ENCODE data around the gene MFSD6.
A peak's percentile ranks its signal among the peaks of the same experiment; 100 is the strongest.
"Not testable (repeated sequence)": the region's sequence is repeated elsewhere in the genome, so short reads cannot be mapped to it uniquely, and the experiment has no call there.

The MFSD6 gene

DNA sequence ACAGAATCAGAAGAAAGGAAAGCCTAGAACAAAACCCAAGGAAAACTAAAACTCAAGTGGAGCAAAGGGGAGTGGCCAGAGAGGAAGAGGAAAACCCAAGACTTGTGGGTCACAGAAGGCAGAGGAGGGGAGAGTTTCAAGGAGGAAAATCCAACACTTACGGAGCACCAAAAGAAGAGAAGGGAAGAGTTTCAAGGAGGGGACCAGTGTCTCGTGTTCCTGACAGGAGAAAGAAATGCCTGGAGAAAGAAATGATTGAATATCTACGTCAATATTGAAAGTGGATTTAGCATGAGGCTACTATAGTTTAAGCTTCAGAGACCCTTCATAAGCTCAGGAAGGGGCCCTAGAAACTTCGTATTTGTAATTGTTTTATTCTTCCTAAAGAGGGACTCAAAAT lies 1.4 kb upstream of the MFSD6 start:
- DNase-seq: no peak

DNA sequence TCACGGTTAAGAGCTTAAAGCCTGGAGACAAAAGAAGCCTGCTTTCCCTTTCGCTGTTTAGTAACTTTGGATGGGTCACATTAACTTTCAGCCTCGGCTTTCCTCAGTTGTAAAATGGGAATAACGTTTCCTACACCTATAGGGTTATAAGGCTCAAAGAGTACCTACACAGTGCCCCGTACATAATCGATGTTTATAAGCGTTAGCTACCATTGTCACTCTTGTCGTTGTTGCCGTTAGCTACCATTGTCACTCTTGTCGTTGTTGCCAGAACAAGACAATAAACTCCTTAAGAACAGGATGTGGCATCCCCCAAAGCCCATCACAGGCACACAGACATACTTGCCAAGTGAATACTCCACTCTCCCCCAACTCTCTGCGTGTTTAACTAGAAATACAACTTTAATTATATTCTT lies 901 bp upstream of the MFSD6 start:
- no peak for DNase-seq

DNA sequence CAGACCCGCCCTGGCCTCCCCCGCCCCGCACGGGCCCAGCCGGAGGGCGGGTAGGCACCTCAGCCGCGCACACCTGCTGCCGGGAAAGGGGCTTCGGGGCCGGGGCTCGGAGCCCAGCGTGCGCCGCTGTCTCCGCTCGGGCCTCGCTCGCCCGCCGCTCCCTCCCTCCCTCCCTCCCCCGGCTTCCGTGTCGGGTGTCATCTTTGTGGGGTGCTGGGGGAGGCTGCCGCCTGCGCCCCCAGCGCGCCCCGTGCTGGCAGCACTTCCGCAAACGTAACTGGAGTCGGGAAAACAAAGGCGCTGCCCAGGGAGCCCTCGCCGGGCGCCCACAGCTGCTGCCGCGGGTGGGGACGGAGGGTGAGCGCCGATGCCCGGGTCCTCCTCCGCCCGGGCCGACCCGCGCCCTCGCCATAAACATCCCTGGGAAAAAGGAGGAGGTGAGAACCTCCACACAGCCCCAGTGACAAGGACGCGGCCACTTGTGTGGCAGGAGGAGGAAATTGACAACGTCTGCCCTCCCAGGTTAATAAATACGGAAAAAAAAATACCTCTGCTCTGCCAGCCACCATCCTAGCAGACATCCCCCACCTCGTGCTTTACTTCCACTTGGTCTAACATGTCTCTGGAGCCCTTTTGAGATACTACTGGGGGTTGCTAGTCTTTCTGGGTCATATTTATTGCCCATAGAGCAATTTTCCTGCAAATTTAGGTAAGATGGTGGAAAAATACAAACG lies 550 bp downstream of the MFSD6 start:
- no peak for DNase-seq

DNA sequence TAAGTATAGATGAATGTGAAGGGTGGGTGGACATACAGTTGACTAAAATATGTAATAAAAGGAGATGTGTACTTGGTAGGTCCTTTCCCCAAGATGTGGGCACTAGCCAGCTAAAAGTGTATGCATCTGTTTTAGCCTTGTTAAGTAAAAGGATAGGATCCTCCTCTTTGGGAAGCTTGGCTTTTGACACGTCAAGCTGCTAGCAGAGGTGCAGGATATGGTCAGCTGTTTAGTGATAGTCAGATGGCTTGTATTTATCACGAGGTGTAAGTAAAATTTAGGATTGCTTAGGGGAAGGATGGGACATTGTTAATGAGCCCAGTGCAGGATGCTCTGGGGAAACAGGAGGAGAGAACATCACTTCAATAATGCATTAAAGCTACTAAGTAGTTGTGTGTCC lies 1.5 kb downstream of the MFSD6 start:
- DNase-seq: no peak

DNA sequence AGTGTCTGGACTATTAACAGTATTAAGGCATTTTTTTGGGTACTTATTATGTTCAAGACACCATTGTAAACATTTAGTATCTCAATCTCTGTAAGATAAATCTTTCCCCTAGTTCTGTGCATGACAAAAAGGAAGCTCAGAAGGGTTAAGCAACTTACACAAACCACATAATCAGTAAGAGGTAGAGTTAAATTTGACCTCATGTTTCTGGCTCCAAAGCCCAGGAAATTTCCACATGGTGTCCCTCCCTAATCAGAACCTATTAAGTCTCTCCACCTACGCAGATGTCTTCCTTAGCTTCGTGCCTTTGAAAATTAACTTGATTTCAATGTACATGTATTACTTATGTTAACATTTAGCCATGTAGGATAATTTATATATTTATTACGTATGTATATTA lies 2.0 kb downstream of the MFSD6 start:
- no peak for DNase-seq

DNA sequence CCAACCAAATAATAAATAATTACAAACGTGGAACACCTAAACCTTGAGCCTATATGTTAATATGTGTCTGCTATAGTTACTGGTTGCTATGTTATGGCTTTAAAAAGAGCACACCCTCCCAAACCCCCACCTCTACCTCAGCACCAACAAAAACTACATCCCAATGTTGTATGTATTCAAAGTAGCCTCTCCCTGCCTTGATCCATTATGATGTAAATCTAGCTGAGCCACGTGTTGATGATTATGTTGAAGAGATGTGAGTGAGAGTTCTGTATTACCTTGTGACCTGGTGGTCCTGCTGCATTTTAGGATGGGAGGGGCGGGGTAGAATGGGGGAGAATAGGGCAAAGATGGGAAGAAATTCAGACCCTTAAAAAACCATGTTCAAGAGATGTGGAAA lies 4.8 kb downstream of the MFSD6 start:
- no peak for DNase-seq

DNA sequence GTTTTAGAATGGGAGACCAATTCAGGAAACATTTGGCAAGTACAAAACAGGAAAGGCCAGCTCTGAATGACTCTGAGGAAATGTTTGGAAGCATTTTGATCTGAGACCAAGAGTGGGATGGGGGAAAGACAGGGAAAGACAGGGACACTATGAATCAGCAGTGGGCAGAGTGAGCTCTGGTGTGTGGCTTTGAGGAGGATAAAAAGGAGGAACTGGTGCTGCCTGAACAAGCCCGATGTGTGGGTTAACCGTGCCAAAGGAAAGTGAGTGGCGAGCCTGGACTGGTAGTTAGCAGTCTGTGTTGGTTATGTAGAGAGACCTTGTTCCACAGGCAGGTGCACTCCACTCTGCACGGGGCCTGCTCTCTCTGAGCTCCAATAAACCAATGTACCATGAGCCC lies 5.3 kb downstream of the MFSD6 start:
- DNase-seq: peak; percentile 33

DNA sequence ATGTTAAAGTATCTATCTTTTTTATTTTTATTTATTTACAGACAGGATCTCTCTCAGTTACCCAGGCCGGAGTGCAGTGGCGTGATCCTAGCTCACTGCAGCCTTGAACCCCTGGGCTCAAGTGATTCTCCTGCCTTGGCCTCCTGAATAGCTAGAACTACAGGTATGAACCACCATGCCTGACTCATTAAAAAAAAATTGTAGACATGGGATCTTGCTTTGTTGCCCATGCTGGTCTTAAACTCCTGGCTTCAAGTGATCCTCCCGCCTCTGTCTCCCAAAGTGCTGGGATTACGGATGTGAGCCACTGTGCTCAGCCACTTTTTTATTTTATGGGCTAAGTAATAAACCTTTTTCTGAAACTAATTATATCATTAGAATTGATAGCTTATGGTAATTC lies 7.1 kb downstream of the MFSD6 start:
- DNase-seq: no peak

DNA sequence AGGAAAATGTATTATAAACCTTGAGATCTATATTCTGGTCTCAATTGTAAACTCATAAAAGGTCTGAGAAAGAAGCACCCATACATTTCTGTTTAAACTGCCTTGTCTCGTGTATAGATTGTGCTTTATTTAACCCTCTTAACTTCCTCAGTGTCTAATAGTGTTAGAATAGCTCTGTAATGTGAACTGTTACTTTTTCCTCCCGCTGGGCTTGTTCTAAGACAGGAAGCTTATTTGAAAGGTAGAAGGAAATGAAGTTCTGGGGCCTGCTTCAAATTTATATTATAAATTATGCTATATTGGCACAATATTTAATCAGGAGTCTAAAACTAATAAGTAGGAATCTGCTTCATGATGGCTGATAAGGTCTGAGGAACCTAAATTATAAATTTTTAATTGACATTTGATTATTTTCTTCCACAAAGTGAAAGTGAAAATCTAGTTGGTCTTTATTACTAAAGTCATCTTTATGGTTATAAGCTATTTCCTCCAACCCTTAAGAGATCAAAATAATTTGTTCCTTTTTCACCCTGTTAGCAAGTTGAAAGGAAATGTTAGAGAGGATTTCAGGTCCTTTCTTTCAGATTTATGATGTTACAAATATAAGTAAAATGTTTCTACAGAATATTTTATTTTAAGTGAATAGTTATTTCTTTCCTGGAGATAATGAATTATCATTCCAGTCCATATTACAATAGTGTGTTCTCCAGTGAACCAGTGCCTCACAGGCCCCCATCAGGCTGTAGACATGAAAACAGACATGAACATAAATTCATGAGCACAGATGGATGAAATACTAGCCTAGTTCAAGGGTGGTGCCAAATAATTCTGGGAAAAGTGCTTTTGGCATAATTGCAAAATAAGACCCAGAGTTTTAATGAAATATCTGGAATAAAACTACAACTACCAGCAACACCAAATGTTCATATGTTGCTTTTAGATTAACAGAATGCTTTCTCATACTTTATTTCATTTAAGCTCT lies 7.9 kb downstream of the MFSD6 start:
- DNase-seq: peak; percentile 88

DNA sequence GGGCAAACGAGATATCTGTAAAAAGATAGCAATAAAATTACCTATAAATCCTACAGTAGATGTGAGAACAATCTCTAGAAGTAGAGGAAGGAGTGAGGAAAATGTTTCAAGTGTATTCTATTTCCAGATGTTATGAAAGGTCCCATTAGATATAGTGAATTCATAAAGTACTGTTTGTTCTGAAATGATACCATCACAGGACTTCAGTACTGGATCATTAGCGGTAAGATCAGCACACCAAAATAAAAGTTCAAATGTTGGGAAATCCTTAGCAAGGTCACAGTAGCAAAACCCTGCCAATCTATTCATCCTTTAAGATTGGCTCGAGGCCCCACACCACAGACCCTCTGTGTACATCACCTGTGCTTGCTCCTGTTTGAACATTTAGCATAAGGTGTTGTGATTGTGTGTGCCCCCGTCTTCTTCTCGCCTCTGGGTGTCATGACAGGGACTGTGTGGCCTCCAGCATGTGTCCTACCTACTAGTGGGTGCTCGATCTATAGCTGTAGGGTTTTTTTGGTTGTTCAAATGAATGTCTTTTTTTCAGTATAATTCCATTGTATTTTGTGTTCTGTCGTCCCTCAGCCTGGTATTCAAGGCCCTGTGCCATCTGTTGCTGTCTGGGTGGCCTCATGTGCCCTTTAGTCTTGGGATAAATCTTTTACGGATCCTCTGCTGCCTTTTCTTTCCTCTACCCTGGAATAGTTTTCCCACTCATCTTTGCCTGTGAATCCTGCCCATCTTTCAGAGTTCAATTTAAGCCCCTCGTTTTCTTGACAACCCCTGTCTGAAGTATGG lies 9.1 kb downstream of the MFSD6 start:
- no peak for DNase-seq

DNA sequence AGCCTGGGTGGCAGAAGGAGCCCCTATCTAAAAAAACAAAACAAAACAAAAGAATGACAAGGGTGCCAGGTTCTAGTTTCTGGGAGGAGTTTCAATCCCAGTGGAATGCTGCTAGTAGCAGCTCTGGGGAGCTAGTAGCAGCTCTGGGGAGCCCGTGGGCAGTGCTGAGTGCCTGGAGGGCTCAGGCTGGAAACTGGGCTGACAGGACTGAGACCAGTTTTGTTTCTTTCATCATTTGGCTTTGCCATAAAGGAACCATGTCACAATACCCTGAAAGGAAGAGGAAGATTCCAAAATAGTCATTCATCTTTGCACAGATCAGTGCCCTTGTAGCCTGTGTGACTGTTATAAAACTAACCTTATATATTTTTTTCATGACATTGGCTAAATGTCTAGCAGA lies 10.6 kb downstream of the MFSD6 start:
- no peak for DNase-seq

DNA sequence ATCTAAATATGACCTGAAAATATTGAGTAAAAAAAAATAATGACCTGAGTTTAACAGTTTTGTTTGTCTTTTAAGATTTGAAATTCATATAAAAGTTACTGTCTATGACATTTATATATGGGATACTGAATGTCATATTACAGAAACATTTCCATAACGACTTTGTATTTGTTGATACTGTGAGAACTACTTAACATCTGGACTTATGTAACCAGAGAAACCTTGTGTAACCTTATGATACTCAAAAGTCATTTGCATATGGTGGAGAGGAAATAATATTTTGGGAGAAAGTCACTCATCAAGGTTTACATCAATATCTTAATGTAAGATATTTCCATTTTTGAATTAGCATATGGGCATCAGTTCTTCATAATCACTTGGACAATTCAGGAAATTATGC lies 12.6 kb downstream of the MFSD6 start:
- DNase-seq: no peak

DNA sequence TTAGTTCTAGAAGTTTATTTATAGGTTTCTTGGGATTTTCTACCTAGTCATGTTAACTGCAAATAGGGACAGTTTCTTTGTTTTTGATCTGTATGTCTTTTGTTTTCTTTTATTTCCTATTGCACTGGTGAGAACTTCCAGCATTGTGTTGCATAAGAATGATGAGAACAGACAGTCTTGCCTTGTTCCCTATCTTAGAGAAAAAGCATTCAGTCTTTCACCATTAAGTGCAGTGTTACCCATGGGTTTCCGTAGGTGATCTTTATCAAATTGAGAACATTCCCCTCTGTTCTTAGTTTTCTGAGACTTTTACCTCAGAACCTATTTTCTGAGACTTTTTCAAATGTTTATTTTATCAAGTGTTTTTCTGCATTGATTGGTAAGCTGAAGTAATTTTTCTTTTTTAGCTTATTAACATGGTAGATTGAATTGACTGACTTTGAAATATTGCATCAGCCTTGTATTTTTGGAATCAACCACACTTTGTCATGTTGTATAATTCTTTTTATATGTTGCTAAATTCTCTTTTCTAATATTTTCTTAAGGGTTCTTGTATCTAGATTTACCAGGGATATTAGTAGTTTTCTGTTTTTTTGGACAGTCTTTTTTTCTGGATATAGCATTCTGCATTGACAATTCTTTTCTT lies 17.2 kb downstream of the MFSD6 start:
- no peak for DNase-seq

DNA sequence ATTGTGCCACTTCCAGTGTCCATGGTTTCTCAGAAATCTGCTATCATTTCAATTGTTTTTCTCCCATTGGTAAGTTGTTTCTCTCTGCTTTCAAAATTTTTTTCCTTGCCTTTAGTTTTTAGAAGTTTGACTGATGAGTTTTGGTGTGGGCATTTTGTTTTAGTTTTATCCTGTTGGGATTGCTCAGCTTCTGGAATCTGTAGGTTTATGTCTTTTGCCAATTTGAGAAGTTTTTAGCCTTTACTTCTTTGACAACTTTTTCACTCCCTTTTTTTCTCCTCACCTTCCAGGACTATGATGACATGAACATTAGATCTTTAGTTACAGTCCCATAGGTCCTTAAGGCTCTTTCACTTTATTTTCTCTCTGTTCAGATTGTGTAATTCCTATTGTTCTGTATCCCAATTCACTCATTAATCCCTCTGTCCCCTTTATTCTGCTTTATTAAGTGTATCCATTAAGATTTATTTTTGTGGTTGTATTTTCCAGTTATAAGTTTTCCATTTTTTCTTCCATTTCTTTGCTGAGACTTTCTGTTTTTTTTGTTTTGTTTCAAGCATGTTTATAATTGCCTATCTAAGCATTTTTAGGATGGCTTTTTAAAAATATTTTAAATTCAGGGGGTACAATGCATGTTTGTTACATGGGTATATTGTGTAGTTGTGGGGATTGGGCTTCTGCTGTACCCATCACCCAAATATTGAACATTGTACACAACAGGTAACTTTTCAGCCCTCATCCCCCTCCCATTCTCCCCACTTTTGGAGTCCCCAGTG lies 17.9 kb downstream of the MFSD6 start:
- DNase-seq: no peak

DNA sequence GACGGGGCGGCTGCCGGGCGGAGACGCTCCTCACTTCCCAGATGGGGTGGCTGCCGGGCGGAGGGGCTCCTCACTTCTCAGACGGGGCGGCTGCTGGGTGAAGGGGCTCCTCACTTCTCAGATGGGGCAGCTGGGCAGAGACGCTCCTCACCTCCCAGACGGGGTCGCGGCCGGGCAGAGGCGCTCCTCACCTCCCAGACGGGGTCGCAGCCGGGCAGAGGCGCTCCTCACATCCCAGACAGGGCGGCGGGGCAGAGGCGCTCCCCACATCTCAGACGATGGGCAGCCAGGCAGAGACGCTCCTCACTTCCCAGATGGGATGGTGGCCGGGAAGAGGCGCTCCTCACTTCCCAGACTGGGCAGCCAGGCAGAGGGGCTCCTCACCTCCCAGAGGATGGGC lies 22.7 kb downstream of the MFSD6 start:
- not testable (repeated sequence) for DNase-seq

DNA sequence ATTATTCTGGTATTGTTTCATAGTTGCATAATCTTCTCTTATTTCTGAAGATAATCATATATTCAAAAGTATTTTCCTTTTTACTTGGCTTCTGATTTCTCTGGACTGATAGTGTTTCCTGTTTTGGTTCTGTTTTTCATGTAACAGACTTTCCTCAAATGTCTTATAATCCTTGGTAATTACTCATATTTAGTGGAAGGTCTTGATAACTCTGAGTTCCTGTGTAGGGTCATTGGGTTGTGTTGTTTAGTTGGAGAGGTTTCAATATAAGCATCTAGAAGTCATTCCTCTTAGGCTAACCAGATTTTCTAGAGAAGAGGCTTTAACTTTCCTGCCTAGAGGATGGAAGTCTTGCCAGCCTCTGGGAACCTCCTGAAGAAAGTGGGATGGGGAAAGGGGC lies 23.8 kb downstream of the MFSD6 start:
- DNase-seq: no peak

DNA sequence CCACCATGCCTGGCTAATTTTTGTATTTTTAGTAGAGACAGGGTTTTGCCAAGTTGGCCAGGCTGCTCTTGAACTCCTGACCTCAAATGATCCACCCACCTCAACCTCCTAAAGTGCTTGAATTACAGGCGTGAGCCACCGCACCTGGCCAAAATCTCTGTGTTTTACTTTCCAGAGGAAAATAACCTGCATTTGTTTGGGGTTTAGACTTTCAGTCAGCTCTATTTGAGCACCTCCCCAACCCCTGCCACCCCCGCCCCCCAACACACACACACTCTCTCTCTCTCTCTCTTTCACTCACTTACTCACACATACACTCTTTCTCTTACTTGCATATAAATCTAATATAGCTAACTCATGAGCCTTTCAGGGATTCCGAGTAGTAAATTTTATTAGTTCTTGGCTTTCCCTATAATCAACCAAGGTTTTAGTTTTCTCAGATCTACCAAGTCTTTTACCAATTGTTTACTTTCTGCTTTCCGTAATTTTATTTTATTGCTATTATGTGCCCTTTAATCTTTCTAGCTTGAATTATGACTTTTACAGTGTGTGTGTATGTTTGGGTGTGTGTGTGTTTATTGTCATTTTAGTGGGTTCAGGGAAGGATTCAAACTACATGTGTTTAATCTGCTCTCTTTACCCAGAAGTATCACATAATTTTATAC lies 24.5 kb downstream of the MFSD6 start:
- no peak for DNase-seq

DNA sequence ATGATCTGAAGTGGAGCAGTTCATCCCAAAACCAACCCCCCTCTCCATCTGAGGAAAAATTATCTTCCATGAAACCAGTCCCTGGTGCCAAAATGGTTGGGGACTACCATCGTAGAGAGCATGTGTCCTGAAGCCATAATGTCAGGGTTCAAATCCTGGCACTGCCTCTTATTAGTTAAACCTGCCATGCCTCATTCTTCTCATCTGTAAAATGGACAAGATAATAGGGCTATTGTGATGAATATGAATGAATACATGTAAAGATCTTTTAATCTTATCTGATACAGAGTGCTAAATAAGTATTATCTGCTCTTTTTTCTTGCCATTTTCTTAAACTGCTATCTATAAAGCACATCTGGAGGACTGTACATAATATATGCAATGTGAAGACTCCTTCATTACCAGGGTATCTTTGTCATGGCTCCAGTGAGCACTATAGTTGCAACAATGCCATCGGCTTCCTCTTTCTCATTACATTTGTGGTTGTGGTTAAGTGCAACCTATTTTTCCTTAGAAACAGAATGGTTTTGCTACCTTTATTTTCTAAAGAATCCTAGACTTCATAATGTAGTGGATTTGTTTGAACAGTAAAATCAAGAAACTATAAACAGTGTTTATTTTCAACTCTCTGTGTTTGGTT lies 27.0 kb downstream of the MFSD6 start:
- DNase-seq: no peak

DNA sequence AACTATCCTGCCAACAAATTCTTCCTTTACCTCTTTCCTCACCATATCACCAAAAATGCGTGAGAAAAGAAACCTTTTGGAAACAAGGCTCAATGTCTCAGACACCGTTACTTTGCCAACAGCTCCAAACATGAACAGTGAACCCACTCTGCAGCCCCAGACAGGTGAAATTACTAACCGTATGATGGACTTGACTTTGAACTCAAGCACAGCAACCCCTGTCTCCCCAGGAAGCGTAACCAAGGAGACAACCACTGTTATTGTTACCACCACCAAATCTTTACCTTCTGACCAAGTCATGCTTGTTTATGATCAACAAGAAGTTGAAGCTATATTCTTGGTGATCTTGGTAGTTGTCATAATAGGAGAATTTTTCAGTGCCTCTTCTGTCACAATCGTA lies 28.4 kb downstream of the MFSD6 start:
- no peak for DNase-seq

DNA sequence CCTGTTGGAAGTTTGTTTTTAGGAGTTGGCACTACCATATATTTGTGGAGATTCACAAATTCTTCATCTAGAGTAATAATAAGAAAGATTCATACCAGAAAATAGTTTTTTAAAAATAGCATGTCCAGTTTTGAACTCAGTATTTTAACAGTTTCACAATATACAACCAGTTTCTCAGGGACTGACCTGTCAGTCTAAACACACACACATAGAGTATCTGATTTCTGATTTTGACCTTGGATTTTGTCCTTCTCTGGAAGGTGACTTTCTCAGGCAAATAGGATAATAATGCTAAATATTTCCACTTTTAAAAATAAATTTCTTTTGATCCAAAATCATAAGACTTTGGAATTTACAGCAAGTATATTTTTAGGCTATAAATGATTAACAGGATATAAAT lies 32.0 kb downstream of the MFSD6 start:
- DNase-seq: no peak

DNA sequence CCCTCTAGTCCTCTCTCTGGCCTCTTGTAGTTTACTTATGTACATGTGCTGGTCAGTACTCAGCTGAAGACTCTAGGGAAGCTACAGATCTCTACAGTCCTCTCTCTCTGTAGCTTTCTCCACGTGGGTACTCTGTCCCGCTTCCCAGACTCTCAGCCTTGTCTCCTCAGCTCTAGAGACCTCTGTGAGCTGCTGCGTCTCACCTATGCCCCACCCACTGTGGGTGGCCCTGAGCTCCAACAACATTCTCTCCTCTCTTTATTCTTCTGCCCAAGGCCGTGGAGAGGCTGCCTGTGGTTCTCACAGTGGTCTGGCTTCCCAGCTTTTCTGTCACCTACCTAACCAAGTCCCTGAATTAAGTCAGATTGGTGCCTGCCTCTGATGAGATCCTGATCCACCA lies 33.4 kb downstream of the MFSD6 start:
- DNase-seq: no peak

All from NCI-H446 treated with DMSO at 0.1 percent for 48 hours (cell line).